ENCODE data around the gene NR2E1.

The NR2E1 gene

GRCh38 chr6:108163267-108163643 lies 2.6 kb upstream of the NR2E1 start:
- DNase-seq (ENCODE audit: low read depth): no peak
- H3K4me3 ChIP-seq (ENCODE audit: low read length): no peak overlapping the region
- TF ChIP-seq CTCF (conservative IDR thresholded peaks at IDR 0.05; ENCODE audit: low read length): no peak

- no peak for TF ChIP-seq CTCF (conservative IDR thresholded peaks at IDR 0.05; ENCODE audit: low read length)
- H3K4me3 ChIP-seq (ENCODE audit: low read length): no peak overlapping the region
- DNase-seq (ENCODE audit: low read depth): no peak
Observed at GRCh38 chr6:108163644-108164542, 1.9 kb upstream of the NR2E1 start.

GRCh38 chr6:108164543-108164814 lies 1.3 kb upstream of the NR2E1 start:
- no peak overlapping the region for H3K4me3 ChIP-seq (ENCODE audit: low read length)
- DNase-seq (ENCODE audit: low read depth): no peak

GRCh38 chr6:108164815-108165706 lies 761 bp upstream of the NR2E1 start:
- H3K4me3 ChIP-seq (ENCODE audit: low read length): no peak overlapping the region

More at GRCh38 chr6:108164543-108164814, 1.3 kb upstream of the NR2E1 start:
- TF ChIP-seq CTCF (conservative IDR thresholded peaks at IDR 0.05; ENCODE audit: low read length): no peak

GRCh38 chr6:108166664-108167448 lies 1.0 kb downstream of the NR2E1 start:
- H3K4me3 ChIP-seq (ENCODE audit: low read length): no peak overlapping the region
- DNase-seq (ENCODE audit: low read depth): no peak
- no peak for TF ChIP-seq CTCF (conservative IDR thresholded peaks at IDR 0.05; ENCODE audit: low read length)

More at GRCh38 chr6:108164815-108165706, 761 bp upstream of the NR2E1 start:
- TF ChIP-seq CTCF (conservative IDR thresholded peaks at IDR 0.05; ENCODE audit: low read length): no peak
- DNase-seq (ENCODE audit: low read depth): no peak

GRCh38 chr6:108167449-108168089 lies 1.7 kb downstream of the NR2E1 start:
- no peak for DNase-seq (ENCODE audit: low read depth)
- H3K4me3 ChIP-seq (ENCODE audit: low read length): no peak overlapping the region
- no peak for TF ChIP-seq CTCF (conservative IDR thresholded peaks at IDR 0.05; ENCODE audit: low read length)
